CD4-positive, alpha-beta T cell treated with Interferon gamma for 1 hour (primary cell): ENCODE data around the gene GPR142.

Experiments
- DNase-seq: peaks from one replicate; pipeline ENCODE4 v3.0.0-alpha.2; 2020

The GPR142 gene

DNA sequence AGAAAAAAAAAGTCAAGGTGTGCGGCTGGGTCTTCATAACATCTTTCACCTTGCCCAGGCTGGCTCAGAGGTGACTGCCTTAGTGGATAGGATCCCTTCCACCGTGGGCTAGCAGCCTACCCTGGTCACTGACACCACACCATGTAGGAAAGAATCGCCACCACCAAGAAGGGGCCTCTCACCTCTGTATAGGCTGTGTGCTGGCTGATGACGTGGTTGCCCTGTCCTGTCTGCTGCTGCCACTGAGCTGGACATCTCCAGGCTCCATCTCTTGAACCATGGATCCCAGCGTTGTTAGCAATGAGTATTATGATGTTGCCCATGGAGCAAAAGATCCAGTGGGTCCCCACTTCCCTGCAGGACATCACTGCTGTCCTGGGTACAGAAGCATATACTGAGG is at the start of gene GPR142:
Gene GPR142 (plus strand): TSS at position 301 of the 400 bp plus-strand sequence. CDS start 2,035 bp downstream, outside the sequence.
- DNase-seq, result no peak

- no peak for DNase-seq
Observed at GRCh38 chr17:74318391-74318790, 48.9 kb upstream of the GPR142 start.

DNA sequence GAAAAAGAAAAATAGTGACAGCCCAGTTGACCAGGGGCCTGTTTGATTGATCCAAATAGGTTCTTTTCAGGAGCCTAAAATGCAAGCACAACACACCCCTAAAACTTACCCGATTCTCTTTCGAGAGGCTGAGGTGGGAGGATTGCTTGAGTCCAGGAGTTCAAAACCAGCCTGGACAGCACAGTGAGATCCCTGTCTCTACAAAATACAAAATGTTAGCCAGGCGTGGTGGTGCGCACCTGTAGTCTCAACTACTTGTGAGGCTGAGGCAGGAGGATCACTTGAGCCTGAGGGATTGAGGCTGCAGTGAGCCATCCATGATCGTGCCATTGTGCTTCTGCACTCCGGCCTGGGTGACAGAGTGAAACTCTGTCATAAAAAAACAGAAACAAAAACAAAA is 42.8 kb upstream of the GPR142 start:
- no peak for DNase-seq

- no peak for DNase-seq
Observed at GRCh38 chr17:74325376-74325742, 41.9 kb upstream of the GPR142 start.

GRCh38 chr17:74325743-74326379 is 41.4 kb upstream of the GPR142 start, which contains the start of gene KIF19:
KIF19 (plus strand) TSS chr17:74326226; CDS start chr17:74326350, 124 bp downstream.
- peak; percentile 40 for DNase-seq

GRCh38 chr17:74326506-74326905 is 40.8 kb upstream of the GPR142 start:
- no peak for DNase-seq

DNA sequence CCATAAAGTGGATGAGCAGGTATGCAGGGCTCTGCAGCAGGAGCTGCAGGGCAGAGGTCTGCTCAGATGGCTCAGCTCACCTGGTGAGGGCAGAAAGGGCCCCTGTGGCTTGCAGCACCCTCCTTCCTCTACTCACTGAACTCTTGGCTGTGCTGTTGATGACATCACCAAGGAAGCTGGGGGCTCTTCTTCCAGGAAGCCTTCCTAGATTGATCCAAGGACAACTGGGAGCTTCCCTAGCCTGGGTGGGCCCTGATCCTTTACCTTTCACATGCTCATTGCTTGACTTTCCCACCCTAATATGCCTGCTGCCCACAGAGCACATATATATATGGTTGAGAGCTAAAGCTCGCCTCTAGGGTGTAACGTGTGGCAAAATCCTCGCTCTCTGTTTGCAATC is 38.8 kb upstream of the GPR142 start:
- no peak for DNase-seq

- DNase-seq, result no peak
Observed at GRCh38 chr17:74329378-74329777, 37.9 kb upstream of the GPR142 start.

DNA sequence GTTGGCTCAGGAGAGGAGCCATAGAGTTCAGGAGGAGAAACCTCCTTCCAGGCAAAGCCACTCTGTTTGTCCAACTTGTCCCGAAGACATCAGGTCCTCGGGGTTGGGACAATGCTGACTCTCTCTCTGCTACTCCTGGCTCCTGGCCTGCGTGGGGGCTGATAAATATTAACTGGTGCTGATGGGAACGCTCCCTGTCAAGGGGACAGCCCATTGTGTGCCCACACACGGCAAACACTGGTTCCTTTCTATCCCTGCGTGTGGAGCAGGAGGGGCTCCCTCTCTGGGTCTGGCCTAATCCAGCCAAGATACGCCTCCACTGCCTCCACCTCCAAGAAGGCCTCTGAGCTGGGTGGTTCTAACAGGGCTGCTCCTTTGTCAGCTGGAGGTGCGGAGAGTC is 36.9 kb upstream of the GPR142 start:
- no peak for DNase-seq

DNA sequence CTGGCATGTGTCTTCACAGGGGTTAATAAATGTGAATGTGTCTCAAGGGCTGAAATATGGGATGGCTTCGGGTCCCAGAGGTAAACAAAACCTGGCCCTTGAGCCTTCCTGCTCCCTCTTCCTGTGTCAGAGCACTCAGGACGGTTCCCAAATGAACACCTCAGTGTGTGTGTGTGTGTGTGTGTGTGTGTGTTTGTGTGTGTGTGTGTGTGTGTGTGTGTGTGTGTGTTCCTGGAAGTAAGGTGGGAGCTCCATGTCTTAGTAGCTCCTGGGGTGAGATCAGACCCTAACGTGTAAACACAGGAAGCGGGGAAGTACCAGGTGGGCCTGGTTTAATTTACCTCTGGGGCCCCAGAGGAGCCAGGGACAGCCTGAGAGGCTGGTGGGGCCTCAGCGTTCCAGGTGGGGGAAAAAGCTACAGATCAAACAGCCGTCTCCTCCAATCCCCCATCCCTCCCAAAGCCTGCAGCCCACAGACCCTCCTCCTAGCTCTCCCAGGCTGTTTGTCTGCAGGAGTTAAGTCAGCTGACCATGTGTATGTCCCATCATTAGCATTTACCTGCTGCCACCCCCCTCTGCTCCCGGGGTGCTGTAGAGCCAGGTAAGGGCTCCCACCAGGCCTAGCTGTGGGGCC is 35.2 kb upstream of the GPR142 start:
- DNase-seq, result no peak

- no peak for DNase-seq
Observed at GRCh38 chr17:74332763-74333283, 34.5 kb upstream of the GPR142 start.

DNA sequence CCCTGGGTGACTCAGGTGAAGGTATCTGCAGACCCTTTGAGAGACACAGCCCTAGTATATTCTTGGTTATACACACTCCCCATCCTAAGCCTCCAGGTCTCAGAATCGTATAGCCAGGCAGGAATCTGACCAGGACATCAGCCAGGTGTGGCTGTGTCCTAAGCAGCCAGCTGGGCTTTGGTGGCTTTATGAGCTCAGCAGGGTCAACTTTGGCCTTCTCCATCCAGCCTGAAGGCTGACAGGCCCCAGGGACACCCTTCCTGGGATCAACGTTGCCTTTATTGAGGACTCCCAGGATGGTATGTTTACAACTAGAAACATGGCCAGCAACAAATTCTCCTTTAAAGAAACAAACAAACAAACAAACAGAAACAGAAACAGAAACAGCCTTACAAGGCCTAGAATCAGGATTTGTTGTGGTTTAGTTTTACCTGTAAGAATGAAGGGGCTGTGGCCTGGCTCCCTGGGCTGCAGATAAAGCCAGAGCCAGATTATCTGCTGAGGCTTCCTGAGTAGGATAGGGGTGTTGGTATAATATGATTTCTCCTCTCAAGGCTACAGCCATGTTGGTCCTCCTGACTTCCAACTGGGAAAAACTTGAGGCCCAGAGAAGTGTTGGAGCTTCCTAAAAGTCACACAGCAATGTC is 32.8 kb upstream of the GPR142 start:
- no peak for DNase-seq

- DNase-seq, result no peak
Observed at GRCh38 chr17:74335529-74336062, 31.7 kb upstream of the GPR142 start.

DNA sequence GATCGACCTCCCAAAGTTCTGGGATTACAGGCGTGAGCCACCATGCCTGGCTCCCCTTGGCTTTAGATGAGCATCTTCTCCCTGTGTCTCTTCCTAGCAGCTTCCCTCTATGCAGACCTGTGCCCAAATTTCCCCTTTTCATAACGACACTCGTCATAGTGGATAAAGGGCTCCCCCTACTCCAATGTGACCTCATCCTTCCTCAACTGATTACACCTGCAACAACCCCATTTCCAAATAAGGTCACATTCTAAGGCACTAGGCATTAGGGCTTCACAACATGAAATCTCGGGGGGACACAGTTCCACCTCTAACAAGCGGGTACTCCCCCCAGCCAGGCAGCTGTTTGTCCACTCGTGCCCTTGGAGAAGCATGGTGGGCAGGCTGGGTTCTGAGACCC is 31.0 kb upstream of the GPR142 start:
- no peak for DNase-seq

- no peak for DNase-seq
Observed at GRCh38 chr17:74337834-74338500, 29.3 kb upstream of the GPR142 start.

DNA sequence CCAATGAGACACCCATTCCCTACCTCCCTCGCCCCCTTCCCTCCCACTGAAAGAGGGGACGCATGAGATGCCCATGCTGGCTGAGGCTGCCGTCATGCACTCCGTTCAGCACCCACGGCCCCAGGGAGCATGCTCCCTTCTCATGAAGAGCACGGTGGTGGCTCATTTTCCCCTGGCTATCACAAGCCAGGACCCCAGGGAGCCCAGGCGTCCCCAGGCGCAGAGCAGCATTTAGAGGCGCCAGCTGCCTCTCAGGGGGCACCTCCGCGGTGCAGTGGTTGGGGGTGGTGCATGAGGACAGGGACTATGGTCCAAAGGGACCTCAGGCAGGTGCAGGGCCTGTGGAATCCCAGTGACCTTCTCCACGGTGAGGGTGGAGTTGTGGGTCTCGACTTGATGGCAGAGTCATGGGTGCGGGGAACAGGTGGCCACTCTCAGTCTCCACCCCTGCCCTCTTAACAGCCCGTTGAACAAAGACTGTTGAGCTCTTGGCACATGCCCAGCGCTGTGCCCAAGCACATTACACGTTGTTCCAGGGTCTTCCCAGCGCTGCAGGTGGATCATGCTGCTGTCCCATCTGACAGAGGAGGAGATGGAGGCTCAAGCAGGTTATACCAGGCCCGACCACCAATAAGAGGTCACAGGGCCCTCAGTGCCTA is 27.6 kb upstream of the GPR142 start:
- no peak for DNase-seq

DNA sequence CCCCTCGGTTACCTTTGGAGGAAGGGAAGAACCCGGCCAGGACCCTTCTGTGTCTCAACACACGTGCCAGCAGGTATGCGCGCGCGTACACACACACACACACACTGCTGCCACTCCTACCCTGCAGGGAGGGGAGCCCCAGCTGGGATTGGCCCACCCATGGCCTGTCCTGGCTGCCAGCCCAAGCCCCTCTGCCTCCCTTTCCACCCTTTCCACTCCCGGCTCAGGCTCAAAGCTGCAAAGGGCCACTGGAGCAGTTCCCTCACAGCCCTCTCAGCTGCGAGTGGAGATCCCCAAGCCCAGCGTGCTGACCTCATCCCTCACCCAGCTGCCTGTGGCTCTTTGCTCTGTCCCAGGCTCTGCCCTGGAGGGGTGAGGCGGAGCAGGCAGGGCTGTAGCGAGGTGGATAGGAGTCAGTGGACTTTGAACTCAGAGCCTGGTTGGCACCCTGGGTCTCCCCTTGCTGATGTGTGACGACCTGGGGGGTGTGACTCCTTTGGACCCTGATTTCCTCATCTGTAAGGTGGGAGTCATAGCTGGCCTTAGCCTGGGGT is 26.8 kb upstream of the GPR142 start:
- no peak for DNase-seq

GRCh38 chr17:74342224-74342623 is 25.1 kb upstream of the GPR142 start:
- DNase-seq, result no peak

DNA sequence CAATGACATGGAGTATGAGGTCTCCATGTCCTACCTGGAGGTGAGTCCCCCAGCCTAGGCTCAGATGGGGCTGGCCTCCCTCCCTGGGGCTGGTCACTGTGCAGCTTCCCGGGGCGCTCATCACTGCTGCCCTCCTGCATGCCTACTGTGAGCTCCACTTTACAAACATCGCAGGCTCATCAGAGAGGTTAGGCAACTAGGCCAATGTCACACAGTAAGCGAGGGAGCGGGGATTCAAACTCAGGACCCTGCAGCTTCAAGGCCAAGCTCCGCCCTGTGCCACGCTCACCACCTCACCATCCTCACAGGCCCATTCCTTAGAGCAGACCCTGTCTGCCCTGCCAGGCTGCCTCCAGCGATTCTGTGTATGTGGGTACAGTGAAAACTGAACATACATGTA is 24.2 kb upstream of the GPR142 start:
- no peak for DNase-seq

- no peak for DNase-seq
Observed at GRCh38 chr17:74343526-74344284, 23.6 kb upstream of the GPR142 start.

GRCh38 chr17:74344658-74345057 is 22.6 kb upstream of the GPR142 start:
- no peak for DNase-seq
